ENCODE measurements around the gene GNLY.
A peak's percentile ranks its signal among the peaks of the same experiment; 100 is the strongest.

Gene GNLY

GRCh38 chr2:85741211-85741832, 47.2 kb downstream of the GNLY start:
- no peaks in the 10 kb centered on the region for H3K27me3 ChIP-seq
- H3K4me3 ChIP-seq: peak overlapping the region in 1 of 2 donors; percentile 27
- intact Hi-C loops (cut with DNase I; ENCODE audit: low total_unique reads): loop anchor here (10.0 kb wide), 1 partner anchor 53 kb away; no protein-coding TSS in a partner anchor
- DNase-seq: peak; percentile 73 to 93
- H3K4me1 ChIP-seq: peaks cover 13 to 90% (median 74%) of the 10 kb centered on the region in 4 donors
- H3K9me3 ChIP-seq: no peaks in the 10 kb centered on the region
- peak overlapping the region; percentile 96 to 97 for H3K27ac ChIP-seq
- H3K36me3 ChIP-seq: no peaks in the 10 kb centered on the region
- no peak for TF ChIP-seq CTCF (IDR thresholded peaks at IDR 0.05)

- H3K36me3 ChIP-seq: no peaks in the 10 kb centered on the region
- H3K4me3 ChIP-seq: peak overlapping the region in 1 of 2 donors; percentile 27
- intact Hi-C loops (cut with DNase I; ENCODE audit: low total_unique reads): loop anchor here (10.0 kb wide), 1 partner anchor 53 kb away; no protein-coding TSS in a partner anchor
- peak overlapping the region; percentile 96 to 97 for H3K27ac ChIP-seq
- H3K9me3 ChIP-seq: no peaks in the 10 kb centered on the region
- no peaks in the 10 kb centered on the region for H3K27me3 ChIP-seq
- peak in 1 of 2 experiments; percentile 7 for TF ChIP-seq CTCF (IDR thresholded peaks at IDR 0.05)
- H3K4me1 ChIP-seq: peaks cover 13 to 90% (median 74%) of the 10 kb centered on the region in 4 donors
- peak; percentile 93 to 97 for DNase-seq
These were observed 47.8 kb downstream of the GNLY start for GRCh38 chr2:85741833-85742455.

DNA sequence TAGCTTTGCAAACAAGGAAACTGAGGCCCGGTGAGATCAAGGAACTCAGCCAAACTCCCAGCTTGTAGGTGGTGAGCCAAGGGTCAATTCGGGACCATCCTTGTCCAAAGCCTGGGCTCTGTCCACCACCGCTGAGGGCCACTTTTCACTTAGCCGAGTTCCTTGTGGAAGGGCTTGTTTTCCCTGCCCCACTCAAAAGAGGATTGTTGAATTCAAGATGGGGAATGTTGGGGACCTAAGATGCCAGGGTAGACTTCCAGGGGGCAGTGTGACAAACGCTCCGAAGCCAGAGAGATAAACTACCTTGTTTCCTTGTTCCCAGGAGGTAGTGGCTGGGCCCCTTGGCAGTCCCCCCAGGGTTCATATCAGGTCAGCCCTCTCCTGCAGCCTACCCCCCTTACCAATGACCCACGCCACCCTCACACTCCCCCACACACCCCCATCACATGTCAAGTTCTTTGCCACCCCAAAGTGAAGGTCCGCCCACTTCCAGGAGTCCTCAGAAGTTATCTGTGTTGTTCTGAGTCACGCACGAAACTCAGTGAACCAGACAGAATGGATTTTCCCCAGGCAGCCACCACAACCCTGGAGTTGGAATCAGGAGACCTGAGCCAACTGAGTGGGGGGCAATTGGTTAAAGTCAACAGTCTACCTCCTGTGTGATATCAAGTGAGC, 49.3 kb downstream of the GNLY start:
- peaks cover 13 to 89% (median 72%) of the 10 kb centered on the region in 4 donors for H3K4me1 ChIP-seq
- no peaks in the 10 kb centered on the region for H3K9me3 ChIP-seq
- H3K27ac ChIP-seq: peak overlapping the region; percentile 96 to 97
- no peaks in the 10 kb centered on the region for H3K27me3 ChIP-seq
- no peak for TF ChIP-seq CTCF (IDR thresholded peaks at IDR 0.05)
- intact Hi-C loops (cut with DNase I; ENCODE audit: low total_unique reads): loop anchor here (10.0 kb wide), 1 partner anchor 51 kb away; no protein-coding TSS in a partner anchor
- no peaks in the 10 kb centered on the region for H3K36me3 ChIP-seq
- DNase-seq: no peak
- no peak overlapping the region for H3K4me3 ChIP-seq

DNA sequence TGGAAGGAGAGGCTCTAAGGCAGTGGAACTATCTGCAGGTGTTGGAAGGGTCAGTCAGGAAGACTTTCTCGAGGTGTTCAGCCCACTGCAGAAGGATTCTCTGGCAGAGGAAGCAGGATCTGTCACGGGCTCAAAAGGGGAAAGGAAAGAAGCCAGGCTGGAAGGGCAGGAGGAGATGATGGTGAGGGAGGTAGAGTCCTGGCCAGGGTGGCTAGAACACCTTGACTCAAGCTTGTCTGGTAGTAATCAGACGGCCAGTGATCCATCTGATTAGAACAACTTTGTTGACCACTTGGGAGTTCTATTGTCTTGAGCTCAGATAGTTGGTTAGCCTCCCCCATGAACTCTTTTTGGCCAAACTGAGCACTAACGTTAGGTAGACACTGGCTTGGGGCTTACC, 49.9 kb downstream of the GNLY start:
- TF ChIP-seq CTCF (IDR thresholded peaks at IDR 0.05): no peak
- Histone ChIP-seq H3K9me3 (no peaks in the 10 kb centered on the region), H3K27me3 (no peaks in the 10 kb centered on the region), H3K4me3 (no peak overlapping the region), H3K4me1 (peaks cover 13 to 92% (median 78%) of the 10 kb centered on the region in 4 donors), H3K27ac (peak overlapping the region; percentile 96 to 97), H3K36me3 (no peaks in the 10 kb centered on the region)
- DNase-seq: no peak
- intact Hi-C loops (cut with DNase I; ENCODE audit: low total_unique reads): loop anchor here (10.0 kb wide), 1 partner anchor 51 kb away; no protein-coding TSS in a partner anchor

GRCh38 chr2:85744741-85745601, 50.8 kb downstream of the GNLY start:
- no peak for TF ChIP-seq CTCF (IDR thresholded peaks at IDR 0.05)
- no peaks in the 10 kb centered on the region for H3K27me3 ChIP-seq
- peak overlapping the region; percentile 96 to 97 for H3K27ac ChIP-seq
- H3K36me3 ChIP-seq: no peaks in the 10 kb centered on the region
- no peaks in the 10 kb centered on the region for H3K9me3 ChIP-seq
- H3K4me3 ChIP-seq: peak overlapping the region in 1 of 2 donors; percentile 2
- H3K4me1 ChIP-seq: peaks cover 13 to 97% (median 81%) of the 10 kb centered on the region in 4 donors
- intact Hi-C loops (cut with DNase I; ENCODE audit: low total_unique reads): loop anchor here (10.0 kb wide), 1 partner anchor 50 kb away; no protein-coding TSS in a partner anchor
- peak; percentile 83 to 89 for DNase-seq
